A673 (cell line): ENCODE measurements around the gene ZNF638. TPM values are rescaled to one million over a fixed set of nuclear protein-coding genes. Genes with fewer than 3 reads are reported as not detected.

Source experiments
- BruUV-seq: library from RNA; stranded (reverse); fragments of 400-500 nt; replicated peaks from 2 replicates; lab custom pipeline; 2021; lab: Mats Ljungman, UMichigan
- CTCF ChIA-PET: fragments of 300-600 bp; sonication (Branson Sonifier 250); formaldehyde crosslinking; loops from one replicate; lab custom pipeline; 2022; ENCODE audit warnings: antibody characterized with exemption; lab: Charles Lee
- POLR2A ChIA-PET: fragments of 300-600 bp; sonication (Branson Sonifier 250); formaldehyde crosslinking; loops from one replicate; lab custom pipeline; 2022; ENCODE audit warnings: antibody characterized with exemption; ENCODE audit not compliant: low non-redundant PET; lab: Charles Lee
- DNase-seq: peaks from one replicate; pipeline ENCODE4 v3.0.0-alpha.2; 2015; ENCODE audit warnings: low spot score
- H3K27ac ChIP-seq: fragments of 200-600 bp; sonication (generic); 2 replicates; pipeline ENCODE4 v1.5.1; 2016; ENCODE audit warnings: mixed run types, low read depth, mild to moderate bottlenecking, mixed read lengths, antibody characterized with exemption, low read length; ENCODE audit not compliant: poor library complexity, severe bottlenecking
- H3K27me3 ChIP-seq: fragments of 200-600 bp; sonication (generic); replicated peaks from 2 replicates; pipeline ENCODE4 v1.6.1; 2017; ENCODE audit warnings: mixed run types, low read depth, mild to moderate bottlenecking, mixed read lengths, antibody characterized with exemption, low read length; ENCODE audit not compliant: insufficient read depth, poor library complexity
- H3K36me3 ChIP-seq: fragments of 200-600 bp; sonication (generic); 2 replicates; pipeline ENCODE4 v1.6.1; 2016; ENCODE audit warnings: mixed run types, mild to moderate bottlenecking, mixed read lengths, antibody characterized with exemption, low read length; ENCODE audit not compliant: insufficient read depth, poor library complexity, severe bottlenecking
- H3K4me1 ChIP-seq: fragments of 200-600 bp; sonication (generic); 2 replicates; pipeline ENCODE4 v1.6.1; 2017; ENCODE audit warnings: mixed run types, mild to moderate bottlenecking, mixed read lengths, antibody characterized with exemption, low read length; ENCODE audit not compliant: insufficient read depth, poor library complexity, severe bottlenecking
- H3K4me3 ChIP-seq: fragments of 200-600 bp; sonication (generic); 2 replicates; pipeline ENCODE4 v1.5.1; 2016; ENCODE audit warnings: low read depth, mixed run types, mild to moderate bottlenecking, mixed read lengths, low read length; ENCODE audit not compliant: poor library complexity, severe bottlenecking
- H3K9me3 ChIP-seq: fragments of 200-600 bp; sonication (generic); 2 replicates; pipeline ENCODE4 v1.6.1; 2016; ENCODE audit warnings: mixed run types, low read depth, mild to moderate bottlenecking, mixed read lengths, antibody characterized with exemption, low read length; ENCODE audit not compliant: poor library complexity, severe bottlenecking
- EZH2 ChIP-seq: fragments of 200-600 bp; sonication (generic); IDR thresholded peaks from 2 replicates; pipeline ENCODE4 v1.6.1; 2017; ENCODE audit warnings: borderline replicate concordance, low read depth, mild to moderate bottlenecking, mixed read lengths, antibody characterized with exemption, low read length; ENCODE audit not compliant: poor library complexity, severe bottlenecking
- intact Hi-C: fragments of 100-400 bp; cut with micrococcal nuclease; formaldehyde crosslinking; loops from one replicate; pipeline ENCODE4 v1.10.0; 2022; ENCODE audit not compliant: unreplicated experiment
- total RNA-seq: library from RNA; stranded (reverse); gene quantifications from 2 replicates; pipeline ENCODE4 v1.2.3, GENCODE V29; 2021
- TF ChIP-seq, protein P1 (sequence below): fragments of 300-800, 200-600 bp; sonication (generic); conservative IDR thresholded peaks from 2 replicates; pipeline ENCODE4 v1.5.1; 2017; ENCODE audit warnings: low read depth, mild to moderate bottlenecking, antibody characterized with exemption, low read length, moderate library complexity, mixed read lengths

The ZNF638 gene
- total RNA-seq, 1 experiment from 2014 or later, result 126 TPM

DNA sequence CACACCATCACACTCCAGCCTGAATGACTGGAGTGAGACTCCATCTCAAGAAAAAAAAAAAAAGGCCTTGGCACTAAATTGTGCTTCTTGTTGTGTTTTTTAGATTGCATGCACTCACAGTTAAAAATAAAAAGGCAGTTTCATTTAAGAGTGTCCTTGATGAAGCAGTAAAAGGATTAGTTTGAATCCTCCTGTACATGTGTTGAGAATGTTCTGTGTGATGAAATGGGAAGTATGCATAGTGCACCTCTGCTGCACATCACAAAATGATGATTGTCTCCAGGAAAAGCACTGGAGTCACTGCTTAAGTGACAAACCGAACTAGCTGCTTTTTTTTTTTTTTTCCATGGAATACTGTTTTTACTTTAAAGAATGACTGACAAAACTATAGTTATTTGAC, 144.9 kb downstream of the ZNF638 start:
- intact Hi-C loops, result no loop called here
- Histone ChIP-seq H3K27ac (no peak overlapping the region), H3K4me3 (no peak overlapping the region), H3K36me3 (no peaks in the 10 kb centered on the region), H3K27me3 (no peaks in the 10 kb centered on the region), H3K4me1 (no peaks in the 10 kb centered on the region), H3K9me3 (no peaks in the 10 kb centered on the region)
- POLR2A ChIA-PET, result no interaction called here
- CTCF ChIA-PET, result no interaction called here
- no peak for DNase-seq
- TF ChIP-seq, protein P1, sequence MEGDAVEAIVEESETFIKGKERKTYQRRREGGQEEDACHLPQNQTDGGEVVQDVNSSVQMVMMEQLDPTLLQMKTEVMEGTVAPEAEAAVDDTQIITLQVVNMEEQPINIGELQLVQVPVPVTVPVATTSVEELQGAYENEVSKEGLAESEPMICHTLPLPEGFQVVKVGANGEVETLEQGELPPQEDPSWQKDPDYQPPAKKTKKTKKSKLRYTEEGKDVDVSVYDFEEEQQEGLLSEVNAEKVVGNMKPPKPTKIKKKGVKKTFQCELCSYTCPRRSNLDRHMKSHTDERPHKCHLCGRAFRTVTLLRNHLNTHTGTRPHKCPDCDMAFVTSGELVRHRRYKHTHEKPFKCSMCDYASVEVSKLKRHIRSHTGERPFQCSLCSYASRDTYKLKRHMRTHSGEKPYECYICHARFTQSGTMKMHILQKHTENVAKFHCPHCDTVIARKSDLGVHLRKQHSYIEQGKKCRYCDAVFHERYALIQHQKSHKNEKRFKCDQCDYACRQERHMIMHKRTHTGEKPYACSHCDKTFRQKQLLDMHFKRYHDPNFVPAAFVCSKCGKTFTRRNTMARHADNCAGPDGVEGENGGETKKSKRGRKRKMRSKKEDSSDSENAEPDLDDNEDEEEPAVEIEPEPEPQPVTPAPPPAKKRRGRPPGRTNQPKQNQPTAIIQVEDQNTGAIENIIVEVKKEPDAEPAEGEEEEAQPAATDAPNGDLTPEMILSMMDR, result no peak
- TF ChIP-seq EZH2, result no peak
- BruUV-seq, result no TSS peak

DNA sequence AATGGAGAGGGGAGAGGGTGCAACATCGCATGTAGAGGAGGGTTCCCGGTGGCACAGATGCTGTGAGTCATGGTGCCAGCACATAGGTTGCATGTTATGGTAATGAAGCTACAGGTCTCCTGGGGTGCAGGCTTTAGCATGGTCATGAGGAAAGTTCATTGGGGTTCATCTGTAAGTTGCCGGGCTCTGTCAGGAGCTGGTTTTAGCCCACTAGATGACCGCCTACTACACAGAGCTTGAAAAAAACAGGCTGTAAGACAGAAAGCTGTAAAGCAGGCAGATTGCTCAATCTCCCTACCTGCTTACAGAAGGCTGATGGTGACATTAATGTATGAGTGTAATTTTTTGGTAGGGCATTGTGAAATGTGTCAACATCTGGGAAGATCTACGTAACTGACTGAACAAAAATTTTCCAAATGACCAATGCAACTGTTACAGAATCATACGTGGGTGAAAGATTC, 145.7 kb downstream of the ZNF638 start:
- H3K27me3 ChIP-seq, result no peaks in the 10 kb centered on the region
- H3K4me1 ChIP-seq, result no peaks in the 10 kb centered on the region
- no peaks in the 10 kb centered on the region for H3K36me3 ChIP-seq
- no peaks in the 10 kb centered on the region for H3K9me3 ChIP-seq
- H3K27ac ChIP-seq, result no peak overlapping the region
- POLR2A ChIA-PET, result no interaction called here
- no peak for TF ChIP-seq EZH2
- TF ChIP-seq, protein P1, result no peak
- CTCF ChIA-PET, result no interaction called here
- no TSS peak for BruUV-seq
- intact Hi-C loops, result no loop called here
- DNase-seq, result no peak
- H3K4me3 ChIP-seq, result no peak overlapping the region

DNA sequence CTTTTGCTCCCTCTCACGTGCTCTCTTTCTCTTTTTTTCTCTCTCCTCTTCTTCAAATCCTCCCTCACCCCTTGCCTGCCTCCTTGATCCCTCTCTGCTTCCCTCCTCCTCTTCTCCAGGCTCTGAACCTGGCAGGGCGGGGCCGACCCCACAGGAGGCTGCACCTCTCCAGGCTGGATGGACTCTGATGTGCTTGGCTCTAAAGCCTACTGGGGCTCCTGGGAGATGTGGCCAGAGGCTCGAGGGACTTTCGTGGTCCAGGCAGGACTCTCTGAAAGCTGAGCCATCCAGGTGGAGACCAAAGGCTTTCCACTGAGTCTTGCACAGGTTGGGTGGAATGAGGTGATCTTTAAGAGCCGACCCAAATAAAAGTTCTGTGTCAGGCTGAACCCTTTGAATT, 147.2 kb downstream of the ZNF638 start:
- Histone ChIP-seq H3K9me3 (no peaks in the 10 kb centered on the region), H3K4me3 (no peak overlapping the region), H3K4me1 (no peaks in the 10 kb centered on the region), H3K27ac (no peak overlapping the region), H3K27me3 (no peaks in the 10 kb centered on the region), H3K36me3 (no peaks in the 10 kb centered on the region)
- ChIA-PET CTCF (no interaction called here), POLR2A (no interaction called here)
- DNase-seq, result no peak
- TF ChIP-seq EZH2, result no peak
- TF ChIP-seq, protein P1, result no peak
- BruUV-seq, result no TSS peak
- intact Hi-C loops, result no loop called here
